OCI-LY7 (cell line): ENCODE results near the gene S100Z. TPM values are rescaled to one million over a fixed set of nuclear protein-coding genes. Genes with fewer than 3 reads are reported as not detected.

Source experiments
- BruUV-seq: library from RNA; stranded (reverse); fragments of 400-500 nt; replicated peaks from 2 replicates; lab custom pipeline; 2021; lab: Mats Ljungman, UMichigan
- CTCF ChIA-PET: fragments of 300-600 bp; sonication (Branson Sonifier 250); formaldehyde crosslinking; loops from one replicate; lab custom pipeline; 2022; ENCODE audit warnings: antibody characterized with exemption; ENCODE audit not compliant: unreplicated experiment; lab: Charles Lee
- POLR2A ChIA-PET: fragments of 300-600 bp; sonication (Branson Sonifier 250); formaldehyde crosslinking; loops from one replicate; lab custom pipeline; 2022; ENCODE audit warnings: antibody characterized with exemption; lab: Charles Lee
- DNase-seq: peaks from one replicate; pipeline ENCODE4 v3.0.0-alpha.2; 2015; ENCODE audit warnings: low spot score
- H2AFZ ChIP-seq: fragments of 200-600 bp; sonication (generic), shearing (Covaris generic); 2 replicates; pipeline ENCODE4 v1.6.1; 2014; ENCODE audit warnings: mild to moderate bottlenecking, antibody characterized with exemption, low read length, moderate library complexity
- H3K27ac ChIP-seq: fragments of 200-600 bp; sonication (generic); 2 replicates; pipeline ENCODE4 v1.5.1; 2014; ENCODE audit warnings: mixed run types, low read depth, mild to moderate bottlenecking, moderate library complexity, low read length, inconsistent platforms; ENCODE audit not compliant: poor library complexity, severe bottlenecking
- H3K36me3 ChIP-seq: fragments of 200-600 bp; sonication (generic); 2 replicates; pipeline ENCODE4 v1.6.1; 2014; ENCODE audit warnings: mild to moderate bottlenecking, antibody characterized with exemption, low read length, moderate library complexity, mixed read lengths; ENCODE audit not compliant: insufficient read depth
- H3K4me1 ChIP-seq: fragments of 200-600 bp; sonication (generic); 2 replicates; pipeline ENCODE4 v1.5.1; 2014; ENCODE audit warnings: mild to moderate bottlenecking, low read length; ENCODE audit not compliant: insufficient read depth, poor library complexity, severe bottlenecking
- H3K4me2 ChIP-seq: fragments of 200-600 bp; sonication (generic); 2 replicates; pipeline ENCODE4 v1.6.1; 2014; ENCODE audit warnings: mild to moderate bottlenecking, low read length
- H3K4me3 ChIP-seq: fragments of 200-600 bp; sonication (generic); 2 replicates; pipeline ENCODE4 v1.5.1; 2014; ENCODE audit warnings: mild to moderate bottlenecking, low read depth, low read length; ENCODE audit not compliant: poor library complexity, severe bottlenecking
- H3K79me2 ChIP-seq: fragments of 200-600 bp; sonication (generic); 2 replicates; pipeline ENCODE4 v1.6.1; 2016; ENCODE audit warnings: low read depth, mild to moderate bottlenecking, low read length, moderate library complexity, mixed read lengths; ENCODE audit not compliant: insufficient read depth
- H3K9me2 ChIP-seq: fragments of 200-600 bp; sonication (generic); 2 replicates; pipeline ENCODE4 v1.6.1; 2016; ENCODE audit warnings: mild to moderate bottlenecking, low read length, mixed read lengths; ENCODE audit not compliant: insufficient read depth
- H3K9me3 ChIP-seq: fragments of 200-600 bp; sonication (generic); 2 replicates; pipeline ENCODE4 v1.6.1; 2014; ENCODE audit warnings: mild to moderate bottlenecking, mixed run types, low read length, mixed read lengths
- H4K20me1 ChIP-seq: fragments of 200-600 bp; sonication (generic); 2 replicates; pipeline ENCODE4 v1.6.1; 2014; ENCODE audit warnings: mild to moderate bottlenecking, antibody characterized with exemption, low read length, moderate library complexity, mixed read lengths; ENCODE audit not compliant: insufficient read depth
- CTCF ChIP-seq: fragments of 200-600 bp; sonication (generic); conservative IDR thresholded peaks from 2 replicates; pipeline ENCODE4 v1.5.1; 2014; ENCODE audit warnings: mild to moderate bottlenecking, antibody characterized with exemption, low read length, moderate library complexity, mixed read lengths
- EZH2phosphoT487 ChIP-seq: fragments of 200-600 bp; sonication (generic); IDR thresholded peaks from 2 replicates; pipeline ENCODE4 v1.6.1; 2018; ENCODE audit warnings: low read depth, borderline replicate concordance, mild to moderate bottlenecking, mixed run types, antibody characterized with exemption, low read length, moderate library complexity, mixed read lengths
- intact Hi-C: fragments of 100-400 bp; cut with micrococcal nuclease; formaldehyde crosslinking; loops from one replicate; pipeline ENCODE4 v1.10.0; 2022; ENCODE audit not compliant: unreplicated experiment
- total RNA-seq, 2 experiments: library from RNA; depleted of rRNA in 1 of 2; stranded (reverse); fragments of >200 nt in 1 of 2; shearing (Covaris generic) in 1 of 2; gene quantifications; 2 replicates each; pipeline ENCODE4 v1.2.3, GENCODE V29; 2014 to 2022

S100Z gene
- total RNA-seq, 2 experiments from 2014 or later: 51.1 to 66.6 TPM

- no TSS peak for BruUV-seq
- Histone ChIP-seq H3K79me2 (peaks cover 2% of the 10 kb centered on the region; the same call in 1 of the 2 replicates), H3K9me3 (no peaks in the 10 kb centered on the region), H3K36me3 (peaks cover 98% of the 10 kb centered on the region), H2AFZ (no peak overlapping the region), H3K9me2 (no peaks in the 10 kb centered on the region), H3K4me3 (no peak overlapping the region), H3K4me2 (no peak overlapping the region), H3K27ac (no peak overlapping the region), H4K20me1 (0 out of 2 replicates have a peak, but pooled peaks cover 4% of the 10 kb centered on the region), H3K4me1 (no peaks in the 10 kb centered on the region)
- CTCF ChIA-PET: no interaction called here
- POLR2A ChIA-PET: interaction anchor here (0.6 to 2.5 kb wide), 4 partner anchors 13 to 817 kb away, joined by 3 to 14 read pairs (median 4); no protein-coding TSS in a partner anchor
- DNase-seq: no peak
- TF ChIP-seq CTCF (no peak), EZH2phosphoT487 (no peak)
- intact Hi-C loops: no loop called here
Observed at GRCh38 chr5:76930083-76930482, 80.3 kb downstream of the S100Z start.

GRCh38 chr5:76938177-76938576 is 88.4 kb downstream of the S100Z start:
- no peaks in the 10 kb centered on the region for H3K9me3 ChIP-seq
- H3K27ac ChIP-seq: no peak overlapping the region
- H3K9me2 ChIP-seq: no peaks in the 10 kb centered on the region
- intact Hi-C loops: no loop called here
- POLR2A ChIA-PET: interaction anchor here (0.7 kb wide), 1 partner anchor 484 kb away, joined by 4 read pairs; no protein-coding TSS in a partner anchor
- no peak for DNase-seq
- H4K20me1 ChIP-seq: no peaks in the 10 kb centered on the region
- H3K4me2 ChIP-seq: no peak overlapping the region
- H3K36me3 ChIP-seq: peaks cover 80% of the 10 kb centered on the region
- no peaks in the 10 kb centered on the region for H3K4me1 ChIP-seq
- TF ChIP-seq CTCF: no peak
- no peak for TF ChIP-seq EZH2phosphoT487
- BruUV-seq: no TSS peak
- H3K79me2 ChIP-seq: peaks cover 27% of the 10 kb centered on the region
- CTCF ChIA-PET: no interaction called here
- no peak overlapping the region for H2AFZ ChIP-seq
- H3K4me3 ChIP-seq: no peak overlapping the region

DNA sequence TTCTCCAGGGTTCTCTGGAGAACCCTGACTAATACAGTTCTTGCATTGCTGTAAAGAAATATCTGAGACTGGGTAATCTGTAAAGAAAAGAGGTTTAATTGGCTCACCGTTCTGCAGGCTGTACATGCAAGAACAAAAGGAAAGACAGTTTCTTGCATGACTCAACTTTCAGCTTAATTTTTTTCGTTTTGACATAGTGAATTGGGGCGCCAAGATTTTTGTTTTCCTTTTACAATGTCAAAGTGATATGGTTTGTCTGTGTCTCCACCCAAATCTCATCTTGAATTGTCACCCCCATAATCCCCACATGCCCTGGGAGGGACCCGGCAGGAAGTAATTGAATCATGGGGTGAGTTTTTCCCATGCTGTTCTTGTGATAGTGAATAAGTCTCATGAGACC is 91.2 kb downstream of the S100Z start:
- no peak for DNase-seq
- BruUV-seq: no TSS peak
- POLR2A ChIA-PET: interaction anchor here (0.6 kb wide), 1 partner anchor 67 kb away, joined by 3 read pairs; no protein-coding TSS in a partner anchor
- Histone ChIP-seq H3K79me2 (peaks cover 20% of the 10 kb centered on the region), H3K27ac (no peak overlapping the region), H3K4me1 (no peaks in the 10 kb centered on the region), H2AFZ (no peak overlapping the region), H3K36me3 (peaks cover 58% of the 10 kb centered on the region), H3K9me3 (no peaks in the 10 kb centered on the region), H4K20me1 (no peaks in the 10 kb centered on the region), H3K4me2 (no peak overlapping the region), H3K4me3 (no peak overlapping the region), H3K9me2 (no peaks in the 10 kb centered on the region)
- CTCF ChIA-PET: no interaction called here
- intact Hi-C loops: no loop called here
- TF ChIP-seq EZH2phosphoT487: no peak
- TF ChIP-seq CTCF: no peak
